Stimulated activated CD4-positive, alpha-beta T cell treated with anti-CD3 and anti-CD28 coated beads, TNF-alpha, amount 100 ng/mL, for 24 hours (primary cell): ENCODE data around the gene MME.
"Not testable (repeated sequence)": the region's sequence is repeated elsewhere in the genome, so short reads cannot be mapped to it uniquely, and the experiment has no call there.

Experiments used
- DNase-seq, 3 experiments: peaks; one replicate each; pipeline ENCODE4 v3.0.0-alpha.2; 2020; ENCODE audit warnings: low read depth in 3 of 3

Gene MME

DNA sequence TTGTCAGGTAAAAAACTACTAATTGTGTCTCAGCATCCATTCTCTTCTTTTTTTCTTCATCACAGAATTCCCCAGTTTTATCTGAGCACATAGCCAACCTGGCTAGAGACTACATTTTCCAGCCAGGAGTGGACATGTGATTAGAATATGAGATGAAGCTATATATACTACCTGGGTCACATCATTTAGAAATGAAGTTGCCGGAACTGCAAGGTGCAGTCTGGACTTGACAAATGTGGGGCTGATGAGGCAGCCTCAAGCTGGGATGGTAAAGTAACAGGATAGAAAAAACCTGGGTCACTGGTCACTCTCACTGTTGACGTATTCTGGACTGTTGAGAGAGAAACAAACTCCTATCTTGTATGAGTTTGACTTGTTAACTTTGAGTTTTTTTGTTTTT lies 113.7 kb downstream of the MME start:
- DNase-seq = no peak

DNA sequence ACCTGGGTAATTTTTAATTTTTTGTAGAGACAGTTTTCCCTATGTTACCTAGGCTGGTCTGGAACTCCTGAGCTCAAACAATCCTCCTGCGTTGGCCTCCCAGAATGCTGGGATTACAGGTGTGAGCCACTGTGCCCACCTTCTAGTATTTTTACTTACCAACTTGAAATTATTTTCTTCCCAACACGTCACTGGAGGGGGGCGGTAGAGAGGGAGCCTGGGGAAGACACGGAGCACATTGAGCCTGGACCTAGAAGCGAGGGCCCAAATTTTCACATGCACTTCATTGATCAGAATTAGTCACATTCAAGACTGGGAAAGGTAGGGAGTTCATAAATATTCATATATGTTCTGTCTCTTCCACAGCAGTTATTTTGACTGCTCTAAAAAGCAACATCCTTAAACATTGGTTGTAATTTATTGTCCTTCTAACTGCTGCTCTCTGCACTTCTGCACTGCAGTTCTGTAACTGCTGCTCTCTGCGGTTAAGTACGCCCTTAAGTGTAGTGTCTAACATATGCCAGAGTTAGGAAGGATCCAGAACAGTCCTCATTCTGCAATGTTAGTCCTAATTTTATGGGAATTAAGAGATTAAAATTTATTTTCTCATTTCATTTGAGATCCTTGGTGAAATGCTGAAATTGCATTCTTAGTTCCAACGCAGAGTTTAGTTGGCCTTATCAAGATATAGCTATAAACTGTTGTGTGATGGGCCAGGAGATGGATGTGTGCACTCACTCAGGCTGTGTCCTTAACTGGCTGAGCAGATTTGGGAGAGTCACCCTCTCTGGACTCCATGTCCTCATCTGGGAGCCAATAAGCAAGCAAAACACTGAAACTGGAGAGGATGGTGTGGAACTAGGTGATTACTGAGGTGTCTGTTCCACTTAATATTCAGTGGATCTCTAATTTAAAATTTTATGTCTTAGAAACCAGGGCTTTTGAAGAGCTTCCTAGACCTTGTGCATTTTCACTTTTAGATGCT lies 115.1 kb downstream of the MME start:
- DNase-seq = no peak

DNA sequence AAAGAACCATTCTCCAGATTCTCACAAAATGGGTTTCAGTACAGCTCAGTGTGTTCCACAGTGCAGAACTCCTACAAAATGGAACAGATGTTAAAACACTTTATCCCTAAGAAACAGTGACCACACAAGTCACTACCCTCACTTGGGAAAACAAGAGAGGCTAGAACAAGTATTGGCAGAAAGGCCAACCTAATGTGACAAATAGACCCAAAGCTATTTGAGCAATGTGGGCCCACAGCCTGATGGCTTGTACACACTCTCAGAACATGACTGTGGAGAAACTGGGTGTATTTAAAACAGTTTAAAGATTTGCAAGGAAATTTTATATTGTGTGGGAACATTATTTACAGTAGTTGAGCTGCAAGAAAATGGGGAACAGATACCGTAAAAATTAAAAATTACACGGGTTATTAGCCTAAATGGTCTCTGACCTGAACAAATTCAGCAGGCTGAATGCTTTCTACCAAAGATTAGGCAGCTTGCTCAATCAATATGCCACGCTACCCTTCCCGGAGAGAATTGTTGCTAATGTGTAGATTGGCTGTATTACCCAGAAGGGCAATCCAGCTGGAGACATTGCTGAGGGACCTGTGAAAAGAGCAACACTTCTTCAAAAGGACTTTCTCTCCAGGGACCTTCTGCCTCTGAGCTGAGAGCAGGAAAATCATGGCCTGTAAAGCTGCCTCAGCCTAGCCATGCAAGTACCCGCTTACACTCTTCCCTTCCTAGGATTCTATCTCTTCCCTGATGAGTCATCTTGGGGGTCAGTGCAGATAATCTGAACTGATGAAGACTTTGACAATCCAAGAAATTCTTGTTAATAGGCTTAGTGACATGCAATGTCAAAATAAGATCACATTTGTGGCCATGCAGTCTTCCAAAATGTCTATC lies 116.3 kb downstream of the MME start:
- DNase-seq = no peak

DNA sequence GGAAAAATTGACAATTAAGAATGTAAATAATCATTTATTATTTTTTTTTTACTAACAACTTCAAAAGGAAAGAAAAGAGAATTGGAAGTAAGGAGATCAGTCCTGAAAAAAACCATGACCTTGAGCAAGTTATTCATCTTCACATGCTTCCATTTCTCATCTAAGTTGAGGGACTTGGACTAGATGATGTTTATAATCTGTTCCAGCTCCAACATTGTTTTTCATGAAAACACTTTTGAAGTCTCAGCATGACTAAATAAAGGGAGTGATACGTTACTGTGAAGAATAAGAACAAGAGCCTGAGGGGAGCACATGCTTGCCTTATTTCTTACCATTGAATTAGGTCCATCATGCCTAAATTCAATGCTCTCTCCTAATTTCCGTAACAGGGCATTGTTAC lies 117.7 kb downstream of the MME start:
- DNase-seq = no peak

DNA sequence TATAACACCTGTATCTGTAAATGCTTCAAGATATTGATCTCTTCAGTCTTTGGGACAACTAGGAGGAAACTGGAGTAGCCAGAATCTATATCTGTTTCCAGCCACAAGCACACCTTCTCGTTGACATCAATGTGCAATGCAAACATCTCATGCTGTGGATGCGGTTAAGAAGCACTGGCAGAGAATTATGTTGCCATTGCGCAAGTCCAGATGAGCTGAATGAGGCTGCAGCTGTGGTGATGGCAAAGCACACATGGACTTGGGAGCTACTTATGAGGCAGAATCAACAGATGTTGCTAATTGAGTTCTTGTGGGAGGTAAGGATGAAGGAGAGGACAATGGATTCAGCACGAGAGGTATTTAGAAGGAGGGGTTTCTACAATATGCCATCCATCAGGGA lies 122.5 kb downstream of the MME start:
- no peak for DNase-seq

DNA sequence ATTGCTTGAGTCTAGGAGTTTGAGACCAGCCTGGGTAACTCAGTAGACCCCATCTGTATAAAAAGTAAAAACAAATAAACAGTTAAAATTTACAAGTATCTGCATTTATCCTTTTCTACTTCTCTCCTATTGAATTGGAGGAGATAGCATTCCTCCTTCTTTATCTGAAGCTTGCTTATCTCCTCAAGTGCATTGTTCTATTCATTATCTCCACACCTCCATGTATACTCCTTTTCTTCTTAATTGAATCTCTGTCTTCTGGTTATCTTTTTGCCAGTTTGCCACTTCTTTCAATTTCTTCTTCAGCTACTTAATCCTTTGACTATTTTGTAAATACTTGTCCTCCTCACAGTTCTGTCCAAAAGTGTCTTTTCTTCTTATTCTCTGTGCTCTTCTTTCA lies 124.7 kb downstream of the MME start:
- no peak for DNase-seq

DNA sequence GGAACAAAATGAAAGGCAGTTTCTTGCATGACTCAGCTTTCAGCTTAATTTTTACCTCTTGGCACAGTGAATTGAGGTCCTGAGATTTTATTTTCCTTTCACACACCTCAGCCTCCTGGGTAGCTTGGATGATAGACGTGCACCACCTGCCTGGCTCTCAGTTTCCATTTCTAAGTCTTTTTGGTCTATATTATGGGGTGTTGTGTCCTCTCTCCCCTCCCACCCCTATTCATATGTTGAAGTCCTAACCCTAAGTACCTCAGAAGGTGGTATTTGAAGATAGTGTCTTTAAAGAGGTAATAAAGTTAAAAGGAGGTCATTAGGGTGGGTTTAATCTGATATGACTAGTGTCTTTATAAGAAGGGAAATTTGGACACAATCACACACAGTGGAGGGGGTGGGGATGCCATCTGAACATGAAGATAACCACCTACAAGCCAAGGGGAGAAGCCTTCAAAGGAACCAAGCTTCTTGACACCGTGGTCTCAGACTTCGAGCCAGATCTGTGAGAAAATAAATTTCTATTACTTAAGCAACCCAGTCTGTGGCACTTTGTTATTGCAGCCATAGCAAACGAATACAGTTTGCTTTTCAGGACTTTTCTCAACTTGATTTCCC lies 128.2 kb downstream of the MME start:
- DNase-seq = no peak

DNA sequence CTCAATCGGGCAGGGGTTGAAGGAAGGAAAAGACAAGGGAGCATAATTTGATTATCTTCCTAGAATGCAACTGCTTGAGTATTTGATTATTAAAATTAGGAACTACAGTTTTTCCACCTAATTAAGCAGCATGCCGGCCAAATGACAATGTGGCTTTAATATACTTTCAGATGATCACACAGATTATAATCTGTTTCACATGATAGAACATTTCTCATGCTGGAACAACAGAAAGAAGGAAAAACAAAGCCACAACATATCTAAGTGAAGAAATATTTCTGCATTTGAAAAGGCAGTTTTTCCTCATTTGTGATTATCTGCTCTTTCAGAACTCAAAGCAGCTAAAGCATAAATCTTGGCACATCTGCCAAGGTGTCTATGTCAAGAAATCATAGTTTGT lies 130.6 kb downstream of the MME start:
- DNase-seq = no peak

DNA sequence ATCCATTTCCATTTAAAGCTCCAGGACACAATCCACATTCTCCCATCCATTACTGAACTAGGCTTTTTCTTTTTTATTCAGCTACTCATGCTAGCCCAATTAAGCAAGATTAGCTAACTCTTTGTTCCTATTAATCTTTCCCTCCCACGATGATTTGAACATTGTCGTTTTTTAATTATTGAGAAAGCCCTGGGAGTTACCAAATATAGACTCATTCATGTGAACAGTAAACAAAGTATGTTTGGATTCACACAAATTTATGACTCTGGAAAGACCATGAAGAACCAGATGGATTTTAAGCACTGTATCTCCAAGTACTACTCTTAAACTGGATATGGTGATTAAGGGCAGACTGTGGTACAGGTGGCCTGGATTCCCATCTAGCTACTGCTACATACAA lies 131.1 kb downstream of the MME start:
- no peak for DNase-seq

DNA sequence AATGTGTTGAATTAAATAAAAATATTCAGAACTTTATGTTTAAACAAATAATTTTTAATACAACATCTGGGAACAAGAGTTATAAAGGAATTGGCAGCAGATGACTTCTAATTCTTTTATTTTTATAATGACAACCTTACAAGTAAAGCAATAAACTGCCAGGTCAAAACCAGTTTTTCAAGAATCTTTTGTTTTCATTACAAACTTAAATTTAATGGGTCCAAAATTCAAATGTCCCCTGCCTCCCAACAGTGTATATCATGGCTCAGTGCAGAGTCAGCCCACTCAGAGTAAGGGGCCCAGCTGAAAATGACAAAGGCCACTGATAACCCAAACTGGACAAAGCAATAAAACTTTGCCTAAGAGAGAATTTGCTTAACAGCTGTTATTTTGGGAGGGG lies 131.8 kb downstream of the MME start:
- DNase-seq = no peak

DNA sequence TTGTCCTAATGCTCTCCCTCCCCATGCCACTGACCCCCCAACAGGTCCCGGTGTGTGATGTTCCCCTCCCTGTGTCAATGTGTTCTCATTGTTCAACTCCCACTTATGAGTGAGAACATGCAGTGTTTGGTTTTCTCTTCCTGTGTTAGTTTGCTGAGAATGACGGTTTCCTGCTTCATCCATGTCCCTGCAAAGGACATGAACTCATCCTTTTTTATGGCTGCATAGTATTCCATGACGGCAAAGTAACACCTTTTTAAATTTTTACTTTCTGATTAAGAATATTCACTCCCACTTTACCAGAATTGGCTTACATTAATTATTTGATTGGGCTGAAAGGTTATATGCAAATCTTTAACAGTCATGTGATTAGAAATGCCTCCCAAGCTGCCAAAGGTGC lies 135.9 kb downstream of the MME start:
- DNase-seq = not testable (repeated sequence)

DNA sequence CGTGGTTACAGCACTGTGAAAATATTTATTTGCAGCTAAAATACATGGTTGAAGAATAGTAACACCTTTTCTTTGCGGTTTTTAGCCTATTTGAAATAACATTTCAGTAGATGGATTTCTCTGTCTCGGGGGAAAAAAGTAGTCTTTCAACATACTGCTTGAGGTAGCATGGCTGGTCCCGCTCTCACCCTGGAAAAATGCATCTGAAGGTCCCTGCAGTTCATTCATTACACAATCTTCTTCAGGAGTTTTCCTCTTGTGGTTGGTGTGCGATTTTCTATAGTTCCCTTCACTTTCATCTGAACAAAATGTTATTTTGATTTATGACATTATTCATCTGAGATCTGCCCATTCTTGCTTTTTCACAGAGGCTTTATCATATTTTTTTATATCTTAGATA lies 137.5 kb downstream of the MME start:
- DNase-seq = no peak

DNA sequence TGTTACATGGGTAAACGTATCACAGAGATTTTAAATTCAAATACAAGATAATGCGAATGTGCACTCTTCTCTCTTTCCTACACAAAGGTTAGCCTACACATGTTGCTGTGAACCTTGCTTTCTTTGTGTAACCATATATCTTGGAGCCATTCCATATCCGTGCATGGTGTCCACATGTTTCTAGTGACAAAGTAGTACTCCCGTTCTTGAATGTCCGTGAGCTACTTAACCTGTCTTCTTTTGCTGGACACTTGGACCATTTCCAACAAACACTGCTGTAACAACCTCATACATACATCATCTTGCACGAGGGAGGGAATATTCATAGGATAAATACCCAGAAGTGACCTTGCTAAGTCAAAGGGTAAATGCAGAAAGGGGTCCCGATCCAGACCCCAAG lies 138.3 kb downstream of the MME start:
- no peak for DNase-seq

DNA sequence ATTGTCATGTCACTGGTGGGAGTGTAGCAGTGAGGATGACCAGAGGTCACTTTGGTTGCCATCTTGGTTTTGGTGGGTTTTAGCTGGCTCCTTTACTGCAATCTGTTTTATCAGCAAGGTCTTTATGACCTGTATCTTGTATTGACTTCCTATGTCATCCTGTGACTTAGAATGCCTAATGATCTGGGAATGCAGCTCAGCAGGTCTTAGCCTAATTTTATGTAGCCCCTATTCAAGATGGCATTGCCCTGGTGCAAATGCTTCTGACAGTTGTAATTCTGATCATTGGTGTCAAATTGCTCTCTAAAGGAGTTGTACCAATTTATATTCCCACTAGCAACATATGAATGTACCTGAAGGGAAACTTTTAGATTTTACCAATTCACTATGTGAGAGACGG lies 139.0 kb downstream of the MME start:
- no peak for DNase-seq

DNA sequence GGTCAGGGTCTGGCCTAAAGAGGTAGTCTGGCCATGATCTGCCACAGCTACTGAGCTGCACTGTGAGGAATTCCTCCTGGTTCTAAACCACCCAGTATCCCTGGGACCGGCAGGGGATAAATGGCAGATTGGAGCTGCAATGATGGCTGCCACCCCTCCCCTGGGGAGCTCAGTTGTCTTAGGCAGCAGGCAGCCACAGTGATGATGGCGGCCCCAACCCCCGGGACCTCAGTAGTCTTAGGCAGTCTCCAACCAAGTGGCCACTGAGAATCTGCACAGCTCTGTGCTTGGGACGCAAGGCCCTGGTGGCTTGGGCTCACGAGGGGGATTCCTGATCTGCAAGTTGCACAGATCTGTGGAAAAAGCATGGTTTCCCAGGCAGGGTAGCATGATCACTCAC lies 145.3 kb downstream of the MME start:
- no peak for DNase-seq

DNA sequence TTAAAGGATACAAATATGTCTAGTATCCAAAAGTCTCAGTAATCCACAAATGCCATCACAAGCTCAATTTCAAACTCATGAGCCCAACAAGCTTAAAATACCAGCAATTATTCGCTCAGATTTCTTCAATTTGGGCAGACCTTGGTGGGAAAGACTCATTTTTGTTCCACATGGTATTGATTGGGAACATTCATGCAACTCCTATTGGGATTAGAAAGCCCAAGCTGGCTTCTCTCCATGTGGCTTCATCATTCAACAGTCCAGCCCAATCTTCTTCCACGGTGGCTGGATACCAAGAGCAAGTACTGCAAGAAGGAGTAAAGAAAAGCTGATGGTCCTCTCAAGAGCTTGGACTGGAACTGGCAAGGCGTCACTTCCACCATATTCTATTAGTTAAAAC lies 147.0 kb downstream of the MME start:
- DNase-seq = no peak

DNA sequence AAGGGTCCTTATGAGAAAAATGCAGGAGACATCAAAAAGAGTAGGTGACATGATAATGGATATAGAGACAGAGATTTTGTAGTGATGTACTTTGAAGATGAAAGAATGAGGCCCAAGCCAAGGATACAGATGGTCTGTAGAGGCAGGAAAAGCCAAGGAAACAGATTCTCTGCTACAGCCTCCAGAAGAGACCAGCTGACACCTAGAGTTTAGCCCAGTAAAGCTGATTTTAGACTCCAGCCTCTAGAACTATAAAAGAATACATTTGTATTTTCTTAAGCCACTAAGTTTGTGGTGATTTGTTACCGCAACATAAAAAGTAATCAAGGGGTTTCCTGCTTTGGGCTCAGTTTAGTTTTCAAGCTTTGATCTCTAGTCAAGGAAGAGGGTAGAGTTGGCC lies 148.6 kb downstream of the MME start:
- DNase-seq = no peak

DNA sequence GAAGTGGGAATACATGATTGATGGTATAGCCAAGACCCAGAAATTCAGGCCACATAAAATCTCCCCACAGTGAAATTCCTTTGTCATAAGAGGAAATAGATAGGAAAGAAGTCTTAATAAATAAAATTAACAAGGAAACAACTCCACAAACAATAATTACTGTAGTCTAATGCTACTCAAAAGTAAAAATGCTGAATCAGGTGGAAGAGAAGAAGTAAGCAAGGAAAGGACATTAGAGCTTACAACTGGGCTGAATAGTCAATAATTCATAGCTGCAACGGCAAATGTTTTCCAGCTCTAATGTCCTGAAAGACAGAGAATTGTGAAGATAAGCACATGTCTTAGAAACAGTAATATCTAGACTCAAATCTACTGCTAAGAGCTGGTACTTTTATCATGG lies 149.0 kb downstream of the MME start:
- no peak for DNase-seq

DNA sequence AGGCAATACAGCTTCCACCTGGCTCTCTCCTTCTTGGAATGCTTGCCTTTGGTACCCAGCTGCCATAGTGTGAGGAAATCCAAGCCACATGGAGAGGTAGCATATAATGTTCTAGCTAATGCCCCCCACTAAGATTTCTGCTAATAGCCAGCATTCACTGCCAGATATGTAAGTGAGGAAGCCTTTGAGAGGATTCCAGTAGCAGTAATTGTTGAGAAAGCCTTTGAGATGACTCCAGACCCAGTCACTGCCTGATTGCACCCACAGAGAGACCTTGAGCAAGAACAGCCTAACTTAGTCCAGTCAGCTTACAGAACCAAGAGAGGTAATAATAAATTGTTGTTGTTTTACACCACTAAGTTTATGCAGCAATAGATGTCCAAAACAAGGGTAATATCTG lies 150.3 kb downstream of the MME start:
- no peak for DNase-seq

DNA sequence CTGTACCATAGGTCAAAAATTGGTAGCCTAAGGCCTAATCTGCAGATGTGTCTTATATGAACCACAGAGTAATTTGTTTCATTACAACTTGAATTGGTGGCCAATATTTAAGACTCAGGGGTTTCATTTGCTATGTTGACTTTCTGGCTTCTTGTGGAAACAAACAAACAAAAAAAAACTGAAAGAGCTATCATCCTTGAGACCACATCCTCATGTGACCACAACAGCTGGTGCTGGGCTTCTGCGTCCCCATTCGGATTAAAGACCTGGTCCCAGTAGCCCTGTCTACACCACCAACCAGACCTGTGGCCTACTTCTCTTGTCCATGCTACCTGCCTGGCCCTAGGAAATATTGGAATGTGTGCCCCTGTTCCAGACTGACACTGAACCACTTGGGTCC lies 151.7 kb downstream of the MME start:
- DNase-seq = no peak

DNA sequence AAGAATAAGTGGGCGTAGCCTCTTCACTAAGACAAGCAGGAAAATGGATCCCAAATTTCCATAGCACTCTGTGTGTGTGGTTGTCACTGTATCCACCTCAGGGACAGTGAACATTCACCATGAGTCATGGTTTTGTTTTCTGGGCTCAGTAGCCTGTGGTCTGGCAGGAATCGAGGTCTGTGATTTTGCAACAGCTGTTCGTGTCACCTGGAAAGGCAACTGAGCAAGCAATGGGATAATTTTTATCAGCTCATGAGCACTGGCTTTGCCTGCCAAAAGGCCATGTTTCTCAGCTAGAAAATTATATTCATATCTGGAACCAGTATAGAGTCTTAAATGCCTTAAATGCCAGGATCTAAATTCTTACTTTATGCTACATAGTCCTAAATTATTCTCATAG lies 152.5 kb downstream of the MME start:
- DNase-seq = no peak

DNA sequence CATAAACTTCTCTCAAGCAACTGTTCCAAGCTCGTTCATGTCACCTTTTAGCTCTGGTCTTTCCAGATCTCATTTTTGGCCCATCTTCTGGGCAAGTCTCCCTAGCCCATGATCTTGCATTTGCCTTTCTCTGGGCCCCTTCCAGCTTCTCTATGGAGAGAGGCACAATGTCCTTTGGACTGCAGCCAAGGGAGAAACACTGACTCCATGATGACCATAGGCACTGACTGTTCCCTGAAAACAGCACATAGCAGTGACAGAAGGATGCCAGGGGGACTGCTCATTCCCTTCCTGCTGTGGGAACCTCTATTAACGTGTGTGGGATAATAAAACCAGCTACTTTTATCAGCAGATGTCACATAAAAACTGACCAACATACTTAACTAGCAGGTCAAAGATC lies 153.1 kb downstream of the MME start:
- no peak for DNase-seq
